Gastrocnemius medialis (tissue), 4 donors: ENCODE measurements around the gene FHOD1.

Experiments
- POLR2A ChIP-seq, 2 donors: fragments of 450-650 bp; IDR thresholded peaks; one replicate each; pipeline ENCODE4 v1.6.1; 2017; ENCODE audit warnings: antibody characterized with exemption in 2 of 2, mild to moderate bottlenecking in 2 of 2, moderate library complexity in 2 of 2
- TF ChIP-seq, protein P1 (sequence below), 5 experiments: fragments of 450-650 bp in 3 of 5; fragments of 200-600 bp in 2 of 5; sonication (generic) in 2 of 5; IDR thresholded peaks in 4 of 5; conservative IDR thresholded peaks in 1 of 5; 1 replicate in 4 of 5; 2 replicates in 1 of 5; pipeline ENCODE4 v1.5.1; 2016 to 2019; ENCODE audit warnings: antibody characterized with exemption in 5 of 5, mild to moderate bottlenecking in 3 of 5, moderate library complexity in 3 of 5

DNA sequence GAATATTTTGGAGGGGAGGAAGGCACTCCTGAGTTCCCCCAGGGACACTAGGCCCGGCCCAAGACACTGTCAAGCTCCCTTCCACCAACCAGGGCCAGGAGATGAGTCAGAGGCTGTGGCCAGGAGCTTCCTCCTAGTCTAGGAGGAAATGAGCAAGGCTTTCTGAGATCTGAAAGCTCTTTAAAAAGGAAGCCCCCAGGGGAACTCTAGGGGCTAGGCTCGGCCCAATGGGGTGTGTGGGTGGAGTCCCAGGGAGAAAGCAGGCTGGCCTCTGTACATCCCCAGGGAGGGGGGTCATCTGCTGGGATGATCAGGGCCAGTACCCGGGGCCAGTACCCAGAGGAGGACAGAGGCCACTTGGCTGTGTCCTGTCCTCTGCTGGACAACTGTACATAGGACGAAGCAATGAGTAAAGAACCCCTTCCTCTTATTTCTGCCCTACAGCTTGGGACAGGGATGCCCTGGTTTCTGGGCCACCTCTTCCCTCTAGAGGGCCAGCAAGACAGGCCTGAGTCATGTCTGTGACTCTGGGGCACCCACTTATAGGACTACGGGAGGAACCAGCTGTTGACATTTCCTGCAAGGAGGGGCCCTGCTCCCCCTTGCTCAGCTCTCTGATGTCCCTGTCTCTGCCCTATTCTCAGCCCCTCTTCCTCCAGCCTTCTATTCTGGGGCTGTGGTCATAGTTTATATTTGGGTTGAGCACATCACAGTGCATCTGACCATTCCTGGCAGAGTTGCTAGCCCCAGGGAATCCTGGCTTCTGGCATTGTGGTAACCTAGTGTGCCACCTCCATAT is 2.7 kb downstream of the FHOD1 start:
- TF ChIP-seq, protein P1, sequence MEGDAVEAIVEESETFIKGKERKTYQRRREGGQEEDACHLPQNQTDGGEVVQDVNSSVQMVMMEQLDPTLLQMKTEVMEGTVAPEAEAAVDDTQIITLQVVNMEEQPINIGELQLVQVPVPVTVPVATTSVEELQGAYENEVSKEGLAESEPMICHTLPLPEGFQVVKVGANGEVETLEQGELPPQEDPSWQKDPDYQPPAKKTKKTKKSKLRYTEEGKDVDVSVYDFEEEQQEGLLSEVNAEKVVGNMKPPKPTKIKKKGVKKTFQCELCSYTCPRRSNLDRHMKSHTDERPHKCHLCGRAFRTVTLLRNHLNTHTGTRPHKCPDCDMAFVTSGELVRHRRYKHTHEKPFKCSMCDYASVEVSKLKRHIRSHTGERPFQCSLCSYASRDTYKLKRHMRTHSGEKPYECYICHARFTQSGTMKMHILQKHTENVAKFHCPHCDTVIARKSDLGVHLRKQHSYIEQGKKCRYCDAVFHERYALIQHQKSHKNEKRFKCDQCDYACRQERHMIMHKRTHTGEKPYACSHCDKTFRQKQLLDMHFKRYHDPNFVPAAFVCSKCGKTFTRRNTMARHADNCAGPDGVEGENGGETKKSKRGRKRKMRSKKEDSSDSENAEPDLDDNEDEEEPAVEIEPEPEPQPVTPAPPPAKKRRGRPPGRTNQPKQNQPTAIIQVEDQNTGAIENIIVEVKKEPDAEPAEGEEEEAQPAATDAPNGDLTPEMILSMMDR (IDR thresholded peaks at IDR 0.05 in 4 of 5, conservative IDR thresholded peaks at IDR 0.05 in 1 of 5), result peak in 1 of 5 experiments; percentile 24
- peak; percentile 74 to 85 for TF ChIP-seq POLR2A (IDR thresholded peaks at IDR 0.05)
